ENCODE measurements around the gene TBX15.

TBX15 gene

GRCh38 chr1:118988186-118989005 lies at the start of gene TBX15:
TSS of gene TBX15 (minus strand) at chr1:118988343. CDS start at chr1:118987795, 548 bp downstream.
- peaks cover 100% of the 10 kb centered on the region for H3K27me3 Mint-ChIP-seq (ENCODE audit: low read depth, poor library complexity)
- no peak for TF ChIP-seq CTCF (IDR thresholded peaks at IDR 0.05)
- peak within 1 kb of the TSS; percentile 76 for H3K27ac Mint-ChIP-seq
- peak within 1 kb of the TSS; percentile 83 for H3K4me3 Mint-ChIP-seq
- no peak for DNase-seq
- H3K4me1 Mint-ChIP-seq = peaks cover 87% of the 10 kb centered on the region
- H3K9me3 Mint-ChIP-seq = peaks cover 21% of the 10 kb centered on the region
- peaks cover 9% of the 10 kb centered on the region for H3K36me3 Mint-ChIP-seq (ENCODE audit: low read depth)

DNA sequence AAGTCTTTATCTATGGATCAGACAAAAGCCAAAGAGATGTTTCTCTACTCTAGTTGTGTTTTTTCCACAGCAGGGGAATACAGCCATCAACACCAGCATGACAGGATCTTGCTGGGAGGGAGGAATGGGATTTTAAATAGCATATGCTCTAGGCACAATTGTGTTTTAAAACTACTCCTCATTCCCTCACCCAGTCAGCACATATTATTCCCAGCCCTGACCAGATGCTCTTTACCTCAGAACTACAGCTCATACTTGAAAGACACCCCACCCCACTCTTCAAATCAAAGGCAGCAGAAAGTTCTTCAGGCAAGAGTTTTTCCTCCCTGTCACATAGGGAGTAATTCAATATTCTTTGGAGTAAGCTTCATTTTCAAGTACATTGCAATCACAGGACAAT lies 46.2 kb upstream of the TBX15 start:
- no peak for DNase-seq
- Mint-ChIP-seq H3K27me3 (ENCODE audit: low read depth, poor library complexity) (no peaks in the 10 kb centered on the region), H3K4me1 (no peaks in the 10 kb centered on the region), H3K9me3 (no peaks in the 10 kb centered on the region), H3K36me3 (ENCODE audit: low read depth) (peaks cover 10% of the 10 kb centered on the region), H3K27ac (no peak overlapping the region), H3K4me3 (no peak overlapping the region)
- no peak for TF ChIP-seq CTCF (IDR thresholded peaks at IDR 0.05)

DNA sequence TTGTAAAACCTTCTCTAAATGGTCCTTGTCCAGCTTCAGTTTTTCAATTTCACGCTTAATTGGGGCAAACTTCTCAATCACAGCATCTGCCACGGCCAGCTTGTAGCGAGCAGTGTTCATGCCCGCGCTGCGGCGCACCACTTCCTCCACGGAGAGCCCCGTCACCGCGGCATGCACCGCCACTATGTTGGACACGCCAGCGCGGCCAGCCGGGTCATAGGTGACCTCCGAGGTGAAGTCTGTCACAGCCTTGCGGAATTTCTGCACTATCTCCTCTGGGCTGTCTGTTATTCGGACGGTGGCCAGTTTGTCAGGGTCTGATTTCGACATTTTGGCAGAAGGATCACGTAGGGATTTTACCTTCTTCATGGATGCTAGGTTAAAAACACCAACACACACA lies 44.8 kb upstream of the TBX15 start:
- H3K9me3 Mint-ChIP-seq = no peaks in the 10 kb centered on the region
- no peak for DNase-seq
- no peak for TF ChIP-seq CTCF (IDR thresholded peaks at IDR 0.05)
- no peaks in the 10 kb centered on the region for H3K4me1 Mint-ChIP-seq
- H3K27me3 Mint-ChIP-seq (ENCODE audit: low read depth, poor library complexity) = no peaks in the 10 kb centered on the region
- H3K36me3 Mint-ChIP-seq (ENCODE audit: low read depth) = peaks cover 10% of the 10 kb centered on the region
- no peak overlapping the region for H3K27ac Mint-ChIP-seq
- H3K4me3 Mint-ChIP-seq = no peak overlapping the region

GRCh38 chr1:119027759-119028158 lies 39.6 kb upstream of the TBX15 start:
- TF ChIP-seq CTCF (IDR thresholded peaks at IDR 0.05) = no peak
- peaks cover 9% of the 10 kb centered on the region for H3K36me3 Mint-ChIP-seq (ENCODE audit: low read depth)
- no peaks in the 10 kb centered on the region for H3K4me1 Mint-ChIP-seq
- H3K4me3 Mint-ChIP-seq = no peak overlapping the region
- no peak overlapping the region for H3K27ac Mint-ChIP-seq
- DNase-seq = no peak
- no peaks in the 10 kb centered on the region for H3K27me3 Mint-ChIP-seq (ENCODE audit: low read depth, poor library complexity)
- peaks cover 12% of the 10 kb centered on the region for H3K9me3 Mint-ChIP-seq

GRCh38 chr1:119026956-119027355 lies 38.8 kb upstream of the TBX15 start:
- DNase-seq = no peak
- peaks cover 14% of the 10 kb centered on the region for H3K9me3 Mint-ChIP-seq

More at GRCh38 chr1:119026956-119027355, 38.8 kb upstream of the TBX15 start:
- H3K27me3 Mint-ChIP-seq (ENCODE audit: low read depth, poor library complexity) = no peaks in the 10 kb centered on the region
- no peak overlapping the region for H3K4me3 Mint-ChIP-seq
- TF ChIP-seq CTCF (IDR thresholded peaks at IDR 0.05) = no peak
- H3K27ac Mint-ChIP-seq = no peak overlapping the region
- H3K36me3 Mint-ChIP-seq (ENCODE audit: low read depth) = peaks cover 12% of the 10 kb centered on the region
- H3K4me1 Mint-ChIP-seq = no peaks in the 10 kb centered on the region

All from nephron progenitor cell (in vitro differentiated cells).